ENCODE measurements around the gene RPS15A. TPM values are rescaled to one million over a fixed set of nuclear protein-coding genes. Genes with fewer than 3 reads are reported as not detected.
A peak's percentile ranks its signal among the peaks of the same experiment; 100 is the strongest.
"Not testable (repeated sequence)": the region's sequence is repeated elsewhere in the genome, so short reads cannot be mapped to it uniquely, and the experiment has no call there.

RPS15A gene
- total RNA-seq, 1 experiment from 2014 or later = 1,469 TPM

- Histone ChIP-seq H3K27me3 (replicated peaks; ENCODE audit: control insufficient read depth, insufficient read depth, low read length) (no peaks in the 10 kb centered on the region; the same call in 1 of the 2 replicates), H3K4me1 (peaks cover 19% of the 10 kb centered on the region), H3K36me3 (ENCODE audit: control insufficient read depth, insufficient read depth, low read length) (peaks cover 6% of the 10 kb centered on the region), H3K4me3 (ENCODE audit: low read depth, low read length) (no peak overlapping the region), H3K9me3 (no peaks in the 10 kb centered on the region)
- Mint-ChIP-seq H3K27me3 (ENCODE audit: insufficient read depth, unreplicated experiment) (no peaks in the 10 kb centered on the region), H3K9me3 (ENCODE audit: unreplicated experiment) (no peaks in the 10 kb centered on the region), H3K4me3 (ENCODE audit: unreplicated experiment) (no peak overlapping the region), H3K27ac (ENCODE audit: unreplicated experiment) (no peak overlapping the region), H3K4me1 (ENCODE audit: low read depth, unreplicated experiment) (peaks cover 15% of the 10 kb centered on the region), H3K36me3 (ENCODE audit: insufficient read depth, unreplicated experiment) (peaks cover 63% of the 10 kb centered on the region)
- DNase-seq = no peak
- CTCF ChIA-PET = no interaction called here
- no peak for TF ChIP-seq CTCF (IDR thresholded peaks at IDR 0.05; ENCODE audit: insufficient read depth in 1 of 2, low read depth in 1 of 2, low read length in 1 of 2, severe bottlenecking in 1 of 2, unreplicated experiment in 1 of 2)
- intact Hi-C loops (cut with micrococcal nuclease; ENCODE audit: unreplicated experiment) = no loop called here
- POLR2A ChIA-PET = no interaction called here
- BruUV-seq (replicated peaks) = no TSS peak
Measured at GRCh38 chr16:18783430-18784341, 6.4 kb downstream of the RPS15A start.

DNA sequence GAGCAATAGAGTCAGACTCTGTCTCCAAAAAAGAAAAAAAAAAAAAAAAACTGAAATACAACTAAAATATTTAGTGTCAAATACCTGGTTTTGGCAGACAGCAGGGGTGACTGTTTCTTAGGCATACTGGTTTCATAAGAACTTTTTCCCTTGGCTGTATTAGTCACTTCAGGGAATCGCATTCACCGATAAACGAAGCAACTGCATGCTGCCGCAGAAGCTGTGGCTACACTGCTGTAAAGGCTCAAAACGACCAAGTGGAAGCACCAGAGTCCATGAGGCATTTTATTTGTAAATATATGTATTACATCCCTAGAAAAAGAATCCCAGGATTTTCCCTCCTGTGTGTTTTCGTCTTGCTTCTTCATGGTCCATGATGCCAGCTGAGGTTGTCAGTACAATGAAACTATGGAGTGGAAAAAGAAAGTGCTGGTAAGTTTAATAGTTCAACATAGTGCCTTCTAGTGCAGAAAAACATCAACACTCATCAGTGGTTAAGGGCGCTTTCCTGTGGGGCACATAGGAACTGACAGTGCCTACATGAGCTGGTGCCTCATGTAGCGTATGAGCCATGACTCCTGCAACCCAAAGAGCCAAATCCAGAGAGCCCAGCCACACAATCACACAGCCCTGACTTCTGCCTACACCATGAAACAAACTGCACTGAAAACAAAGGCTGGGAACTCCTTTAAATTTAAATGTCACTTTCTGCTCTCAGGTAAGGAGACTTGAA is 7.3 kb downstream of the RPS15A start:
- intact Hi-C loops (cut with micrococcal nuclease; ENCODE audit: unreplicated experiment) = no loop called here
- no peaks in the 10 kb centered on the region; the same call in 1 of the 2 replicates for H3K27me3 ChIP-seq (replicated peaks; ENCODE audit: control insufficient read depth, insufficient read depth, low read length)
- H3K9me3 Mint-ChIP-seq (ENCODE audit: unreplicated experiment) = no peaks in the 10 kb centered on the region
- H3K4me3 Mint-ChIP-seq (ENCODE audit: unreplicated experiment) = no peak overlapping the region
- no peak for DNase-seq
- H3K4me1 ChIP-seq = peaks cover 15% of the 10 kb centered on the region
- no peaks in the 10 kb centered on the region for H3K9me3 ChIP-seq
- no peak for TF ChIP-seq CTCF (IDR thresholded peaks at IDR 0.05; ENCODE audit: insufficient read depth in 1 of 2, low read depth in 1 of 2, low read length in 1 of 2, severe bottlenecking in 1 of 2, unreplicated experiment in 1 of 2)
- peaks cover 7% of the 10 kb centered on the region for H3K4me1 Mint-ChIP-seq (ENCODE audit: low read depth, unreplicated experiment)
- no peak overlapping the region for H3K27ac Mint-ChIP-seq (ENCODE audit: unreplicated experiment)
- BruUV-seq (replicated peaks) = no TSS peak
- ChIA-PET POLR2A (no interaction called here), CTCF (no interaction called here)
- no peak overlapping the region for H3K4me3 ChIP-seq (ENCODE audit: low read depth, low read length)
- H3K36me3 Mint-ChIP-seq (ENCODE audit: insufficient read depth, unreplicated experiment) = peaks cover 57% of the 10 kb centered on the region
- H3K27me3 Mint-ChIP-seq (ENCODE audit: insufficient read depth, unreplicated experiment) = no peaks in the 10 kb centered on the region
- peaks cover 5% of the 10 kb centered on the region for H3K36me3 ChIP-seq (ENCODE audit: control insufficient read depth, insufficient read depth, low read length)

DNA sequence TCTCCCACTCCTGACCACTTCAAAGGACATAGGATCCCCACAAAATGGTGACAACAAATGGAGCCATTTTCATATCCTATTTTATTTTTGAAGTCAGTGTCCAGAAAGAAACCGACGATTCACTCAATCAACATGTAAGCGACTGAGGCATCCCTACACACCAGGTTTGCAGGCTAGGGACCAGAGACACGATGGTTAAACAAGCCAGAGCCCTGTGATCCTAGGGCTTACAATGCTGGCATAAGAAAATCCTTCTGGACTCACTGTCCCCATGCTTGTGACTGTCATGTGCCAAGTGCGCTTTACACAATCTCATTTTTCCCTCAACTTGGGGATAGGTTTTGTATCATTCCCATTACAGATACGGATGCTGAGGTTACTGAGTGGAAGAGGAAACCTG is 8.9 kb downstream of the RPS15A start:
- H3K27me3 ChIP-seq (replicated peaks; ENCODE audit: control insufficient read depth, insufficient read depth, low read length); DNase-seq; POLR2A ChIA-PET; H3K36me3 ChIP-seq (ENCODE audit: control insufficient read depth, insufficient read depth, low read length); H3K27me3 Mint-ChIP-seq (ENCODE audit: insufficient read depth, unreplicated experiment); H3K9me3 ChIP-seq; H3K4me1 ChIP-seq; H3K27ac Mint-ChIP-seq (ENCODE audit: unreplicated experiment); CTCF ChIA-PET; H3K4me1 Mint-ChIP-seq (ENCODE audit: low read depth, unreplicated experiment); H3K4me3 ChIP-seq (ENCODE audit: low read depth, low read length); H3K9me3 Mint-ChIP-seq (ENCODE audit: unreplicated experiment); intact Hi-C loops (cut with micrococcal nuclease; ENCODE audit: unreplicated experiment); H3K4me3 Mint-ChIP-seq (ENCODE audit: unreplicated experiment); BruUV-seq (replicated peaks): not testable (repeated sequence)
- peaks cover 45% of the 10 kb centered on the region for H3K36me3 Mint-ChIP-seq (ENCODE audit: insufficient read depth, unreplicated experiment)

DNA sequence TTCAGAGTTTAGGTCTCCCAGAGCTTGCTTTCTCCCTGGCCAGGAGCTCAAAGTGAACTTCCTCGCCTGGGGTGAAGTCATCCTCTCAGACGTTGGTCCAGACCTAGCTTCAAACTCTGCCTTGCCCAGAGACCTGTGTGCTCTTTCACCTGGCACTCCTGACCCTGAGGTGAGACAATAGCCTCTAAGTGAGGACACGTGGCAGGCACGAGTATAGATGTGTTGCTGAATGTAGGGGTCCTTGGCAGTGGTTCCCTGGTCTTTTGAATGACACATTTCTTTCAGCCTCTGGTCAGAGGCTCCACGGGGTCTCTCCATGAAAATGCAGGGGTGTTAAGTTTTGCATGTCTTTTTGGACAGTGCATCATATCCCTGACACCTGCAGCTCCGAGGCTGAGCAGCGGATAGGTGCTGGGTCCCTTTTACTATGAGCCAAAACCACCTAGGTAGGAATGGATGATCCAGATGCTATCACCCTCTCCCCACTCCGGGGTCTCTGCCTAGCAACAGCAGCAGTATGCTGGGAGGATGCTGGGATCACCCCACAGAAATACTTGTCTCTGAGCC is 9.6 kb downstream of the RPS15A start:
- H3K27me3 Mint-ChIP-seq (ENCODE audit: insufficient read depth, unreplicated experiment); H3K27ac Mint-ChIP-seq (ENCODE audit: unreplicated experiment); BruUV-seq (replicated peaks); H3K4me1 ChIP-seq; H3K9me3 Mint-ChIP-seq (ENCODE audit: unreplicated experiment); H3K27me3 ChIP-seq (replicated peaks; ENCODE audit: control insufficient read depth, insufficient read depth, low read length); intact Hi-C loops (cut with micrococcal nuclease; ENCODE audit: unreplicated experiment); H3K4me1 Mint-ChIP-seq (ENCODE audit: low read depth, unreplicated experiment); H3K4me3 Mint-ChIP-seq (ENCODE audit: unreplicated experiment); H3K36me3 ChIP-seq (ENCODE audit: control insufficient read depth, insufficient read depth, low read length); H3K9me3 ChIP-seq; H3K4me3 ChIP-seq (ENCODE audit: low read depth, low read length); CTCF ChIA-PET; POLR2A ChIA-PET: not testable (repeated sequence)
- peak in 1 of 2 experiments; percentile 30 for DNase-seq
- H3K36me3 Mint-ChIP-seq (ENCODE audit: insufficient read depth, unreplicated experiment) = peaks cover 38% of the 10 kb centered on the region

- POLR2A ChIA-PET; H3K4me1 ChIP-seq; H3K27ac Mint-ChIP-seq (ENCODE audit: unreplicated experiment); intact Hi-C loops (cut with micrococcal nuclease; ENCODE audit: unreplicated experiment); H3K4me3 ChIP-seq (ENCODE audit: low read depth, low read length); CTCF ChIA-PET; H3K27me3 Mint-ChIP-seq (ENCODE audit: insufficient read depth, unreplicated experiment); BruUV-seq (replicated peaks); H3K36me3 ChIP-seq (ENCODE audit: control insufficient read depth, insufficient read depth, low read length); H3K4me1 Mint-ChIP-seq (ENCODE audit: low read depth, unreplicated experiment); DNase-seq; H3K9me3 Mint-ChIP-seq (ENCODE audit: unreplicated experiment); H3K4me3 Mint-ChIP-seq (ENCODE audit: unreplicated experiment); H3K36me3 Mint-ChIP-seq (ENCODE audit: insufficient read depth, unreplicated experiment); H3K27me3 ChIP-seq (replicated peaks; ENCODE audit: control insufficient read depth, insufficient read depth, low read length); H3K9me3 ChIP-seq: not testable (repeated sequence)
Measured at GRCh38 chr16:18777664-18778063, 12.5 kb downstream of the RPS15A start.
